H1 (cell line): ENCODE data around the gene OSBP2. TPM values are rescaled to one million over a fixed set of nuclear protein-coding genes. Genes with fewer than 3 reads are reported as not detected.

ENCODE experiments used
- CTCF ChIA-PET: fragments of 300-600 bp; sonication (Branson Sonifier 250); formaldehyde crosslinking; loops from one replicate; lab custom pipeline; 2021; ENCODE audit not compliant: partially characterized antibody; lab: Charles Lee
- POLR2A ChIA-PET: fragments of 300-600 bp; sonication (Branson Sonifier 250); formaldehyde crosslinking; loops from one replicate; lab custom pipeline; 2021; ENCODE audit warnings: inconsistent platforms; ENCODE audit not compliant: partially characterized antibody; lab: Charles Lee
- DNase-seq, 2 experiments: peaks; one replicate each; pipeline versions ENCODE4 v3.0.0 to v3.0.0-alpha.2; 2010 to 2022; ENCODE audit warnings: low spot score in 2 of 2, low read depth in 1 of 2, mixed read lengths in 1 of 2
- FAIRE-seq: peaks from 2 replicates; lab custom pipeline; 2011; peaks lifted over from hg19 to GRCh38; lab: Jason Lieb, UNC
- H2AFZ ChIP-seq: 2 replicates; pipeline ENCODE4 v1.8.1; 2012; ENCODE audit warnings: low read length, inconsistent platforms
- H2AK5ac ChIP-seq: 2 replicates; pipeline ENCODE4 v1.6.1; 2013; ENCODE audit warnings: low read depth, low read length
- H2BK120ac ChIP-seq: replicated peaks from 2 replicates; pipeline ENCODE3; 2013; ENCODE audit warnings: low read depth, low read length, inconsistent platforms
- H2BK12ac ChIP-seq: 2 replicates; pipeline ENCODE4 v1.6.1; 2013; ENCODE audit warnings: low read depth, low read length
- H2BK15ac ChIP-seq: 2 replicates; pipeline ENCODE4 v1.6.1; 2013; ENCODE audit warnings: low read length
- H2BK20ac ChIP-seq: 2 replicates; pipeline ENCODE4 v1.6.1; 2013; ENCODE audit warnings: low read length
- H2BK5ac ChIP-seq: 2 replicates; pipeline ENCODE4 v1.6.1; 2013; ENCODE audit warnings: low read depth, low read length
- H3K14ac ChIP-seq: 2 replicates; pipeline ENCODE4 v1.6.1; 2013; ENCODE audit warnings: inconsistent platforms; ENCODE audit not compliant: insufficient read length
- H3K18ac ChIP-seq: 2 replicates; pipeline ENCODE4 v1.6.1; 2013; ENCODE audit warnings: low read length; ENCODE audit errors: extremely low read depth
- H3K23ac ChIP-seq: 2 replicates; pipeline ENCODE4 v1.6.1; 2013; ENCODE audit warnings: inconsistent platforms; ENCODE audit not compliant: insufficient read length
- H3K23me2 ChIP-seq: 2 replicates; pipeline ENCODE4 v1.6.1; 2013; ENCODE audit warnings: low read depth, low read length
- H3K27ac ChIP-seq: 2 replicates; pipeline ENCODE4 v1.6.1; 2011; ENCODE audit warnings: low read depth, low read length, inconsistent platforms
- H3K27me3 ChIP-seq, 4 experiments: replicated peaks in 1 of 4; 1 replicate in 1 of 4; 2 replicates in 3 of 4; pipeline versions ENCODE4 v1.6.1 to v1.8.1; 2011 to 2013; ENCODE audit warnings: low read length in 3 of 4, mild to moderate bottlenecking in 3 of 4, inconsistent platforms in 2 of 4, mixed read lengths in 2 of 4, moderate library complexity in 1 of 4; ENCODE audit not compliant: control insufficient read depth in 3 of 4, insufficient read depth in 3 of 4; ENCODE audit errors: extremely low read depth in 1 of 4
- H3K36me3 ChIP-seq, 4 experiments: 2 replicates each; pipeline versions ENCODE4 v1.6.1 to v1.8.1; 2011 to 2013; ENCODE audit warnings: mild to moderate bottlenecking in 4 of 4, low read length in 3 of 4, moderate library complexity in 2 of 4, control low read depth in 1 of 4, inconsistent platforms in 1 of 4; ENCODE audit not compliant: insufficient read depth in 4 of 4, control insufficient read depth in 2 of 4
- H3K4ac ChIP-seq: replicated peaks from 2 replicates; pipeline ENCODE3; 2013; ENCODE audit warnings: low read length, low read depth, mixed read lengths, inconsistent platforms; ENCODE audit not compliant: insufficient read length
- H3K4me1 ChIP-seq, 4 experiments: replicated peaks in 1 of 4; 1 replicate in 1 of 4; 2 replicates in 3 of 4; pipeline versions ENCODE4 v1.6.1 to v1.8.1; 2011 to 2013; ENCODE audit warnings: low read length in 3 of 4, inconsistent platforms in 2 of 4, mixed read lengths in 1 of 4; ENCODE audit not compliant: insufficient read depth in 4 of 4, control insufficient read depth in 3 of 4
- H3K4me2 ChIP-seq, 2 experiments: 2 replicates each; pipeline versions ENCODE4 v1.6.1 to v1.8.1; 2011 to 2013; ENCODE audit warnings: low read depth in 2 of 2, low read length in 2 of 2, control low read depth in 1 of 2, inconsistent platforms in 1 of 2, mild to moderate bottlenecking in 1 of 2; ENCODE audit not compliant: insufficient read depth in 1 of 2
- H3K4me3 ChIP-seq, 4 experiments: fragments of 200-600, 300-600 bp in 1 of 4; sonication (generic), shearing (Covaris generic), sonication (Bioruptor Twin) in 1 of 4; 2 replicates each; pipeline versions ENCODE4 v1.5.1 to v1.8.1; 2011 to 2016; ENCODE audit warnings: low read length in 4 of 4, low read depth in 3 of 4, control low read depth in 2 of 4, inconsistent platforms in 2 of 4, mild to moderate bottlenecking in 2 of 4, mixed read lengths in 1 of 4, moderate library complexity in 1 of 4; ENCODE audit not compliant: insufficient read depth in 2 of 4; ENCODE audit errors: extremely low read depth in 1 of 4
- H3K56ac ChIP-seq: replicated peaks from 2 replicates; pipeline ENCODE3; 2013; ENCODE audit warnings: low read depth, mild to moderate bottlenecking, mixed read lengths, low read length, inconsistent platforms; ENCODE audit not compliant: insufficient read length
- H3K79me1 ChIP-seq: 2 replicates; pipeline ENCODE4 v1.6.1; 2013; ENCODE audit warnings: low read depth, low read length, control low read depth
- H3K79me2 ChIP-seq, 2 experiments: 2 replicates each; pipeline versions ENCODE4 v1.6.1 to v1.8.1; 2012 to 2013; ENCODE audit warnings: low read length in 2 of 2, mild to moderate bottlenecking in 2 of 2, inconsistent platforms in 1 of 2; ENCODE audit not compliant: insufficient read depth in 2 of 2, control insufficient read depth in 1 of 2
- H3K9ac ChIP-seq, 4 experiments: replicated peaks in 1 of 4; 1 replicate in 1 of 4; 2 replicates in 3 of 4; pipeline versions ENCODE4 v1.6.1 to v1.8.1; 2011 to 2013; ENCODE audit warnings: low read depth in 3 of 4, low read length in 3 of 4, control low read depth in 2 of 4, mild to moderate bottlenecking in 2 of 4, moderate library complexity in 2 of 4, inconsistent platforms in 1 of 4; ENCODE audit errors: extremely low read depth in 1 of 4
- H3K9me3 ChIP-seq, 2 experiments: 2 replicates each; pipeline versions ENCODE4 v1.6.1 to v1.8.1; 2012 to 2013; ENCODE audit warnings: mild to moderate bottlenecking in 2 of 2, moderate library complexity in 2 of 2, control low read depth in 1 of 2, inconsistent platforms in 1 of 2, low read depth in 1 of 2, low read length in 1 of 2, mixed read lengths in 1 of 2; ENCODE audit not compliant: insufficient read depth in 2 of 2
- H4K20me1 ChIP-seq, 2 experiments: replicated peaks in 1 of 2; 2 replicates each; pipeline versions ENCODE3 to v1.8.1; 2011 to 2013; ENCODE audit warnings: inconsistent platforms in 2 of 2, low read length in 2 of 2, mild to moderate bottlenecking in 1 of 2; ENCODE audit not compliant: insufficient read depth in 2 of 2, control insufficient read depth in 1 of 2
- H4K5ac ChIP-seq: 2 replicates; pipeline ENCODE4 v1.6.1; 2013; ENCODE audit warnings: low read length, low read depth, mixed read lengths, inconsistent platforms; ENCODE audit not compliant: insufficient read length
- H4K8ac ChIP-seq: 2 replicates; pipeline ENCODE4 v1.8.0; 2013; ENCODE audit warnings: mild to moderate bottlenecking, moderate library complexity, low read length, inconsistent platforms; ENCODE audit not compliant: insufficient read depth; ENCODE audit errors: extremely low read depth
- H4K91ac ChIP-seq: replicated peaks from 2 replicates; pipeline ENCODE3; 2013; ENCODE audit warnings: low read length, mixed read lengths, inconsistent platforms; ENCODE audit not compliant: insufficient read length
- GABPA ChIP-seq: IDR thresholded peaks from 2 replicates; pipeline ENCODE4 v1.6.1; 2011; ENCODE audit warnings: mild to moderate bottlenecking, low read length, moderate library complexity, borderline replicate concordance; ENCODE audit not compliant: insufficient read depth
- GTF2F1 ChIP-seq: IDR thresholded peaks from 2 replicates; pipeline ENCODE4 v1.6.1; 2012; ENCODE audit warnings: low read depth, low read length, improper control_type of control experiment, borderline replicate concordance
- JUND ChIP-seq: IDR thresholded peaks from 2 replicates; pipeline ENCODE4 v1.6.1; 2011; ENCODE audit warnings: mild to moderate bottlenecking, improper control_type of control experiment, low read length
- KDM5A ChIP-seq: fragments of 200-600 bp; IDR thresholded peaks from 2 replicates; pipeline ENCODE4 v1.7.1; 2012; ENCODE audit warnings: mild to moderate bottlenecking, low read length, inconsistent platforms, mixed read lengths
- POU5F1 ChIP-seq: IDR thresholded peaks from 2 replicates; pipeline ENCODE4 v1.6.1; 2011; ENCODE audit warnings: low read depth, mild to moderate bottlenecking, low read length, moderate library complexity
- SP2 ChIP-seq: IDR thresholded peaks from 2 replicates; pipeline ENCODE4 v1.6.1; 2012; ENCODE audit warnings: mild to moderate bottlenecking, low read length, inconsistent platforms
- SP4 ChIP-seq: IDR thresholded peaks from 2 replicates; pipeline ENCODE4 v1.6.1; 2012; ENCODE audit warnings: low read length, inconsistent platforms
- WGBS, 2 experiments: shearing (Covaris generic) in 1 of 2; methylation state at CpG; one replicate each; pipeline versions ENCODE4 v1.1.6 to v1.1.7; 2013 to 2015; ENCODE audit warnings: low lambda C conversion rate in 2 of 2, mixed read lengths in 2 of 2, inconsistent platforms in 1 of 2, low coverage in 1 of 2, missing lambda C conversion rate in 1 of 2; ENCODE audit not compliant: insufficient replicate concordance in 2 of 2, insufficient coverage in 1 of 2, insufficient read length in 1 of 2; ENCODE audit errors: extremely low coverage in 1 of 2, missing lambda C conversion rate in 1 of 2; 5-methylcytosine and 5-hydroxymethylcytosine counted together
- polyA plus RNA-seq, 7 experiments: library from polyadenylated mRNA; depleted of rRNA in 3 of 7; stranded (reverse) in 5 of 7; unstranded in 2 of 7; fragments of >200 nt in 5 of 7; fragments of 200-250 nt in 2 of 7; gene quantifications; 1 replicate in 5 of 7; 2 replicates in 1 of 7; 4 replicates in 1 of 7; pipeline versions ENCODE4 v1.2.1 to v1.2.3, GENCODE V29; 2011 to 2013; ENCODE audit warnings: missing spikeins in 2 of 7, mixed read lengths in 2 of 7
- total RNA-seq: library from RNA; stranded (reverse); fragmentation: NEBNext Ultra II Directional; extraction: Animal tissue kit (Norgen Biotek cat#: 25700); gene quantifications from 2 replicates; pipeline ENCODE4 v1.2.1, GENCODE V29; 2021

The OSBP2 gene
- total and polyA plus RNA-seq, 2 of the 8 experiments (the other 6 are each of a cell fraction or from before 2014, with no cell fraction given) = 3.4 to 3.7 TPM

- Histone ChIP-seq H3K4me3 (no peak overlapping the region), H2AFZ (no peak overlapping the region), H3K79me2 (no peaks in the 10 kb centered on the region), H3K56ac (no peak overlapping the region), H3K9ac (no peak overlapping the region), H3K4me1 (peaks cover 0 to 7% (median 3%) of the 10 kb centered on the region in 4 experiments; a peak in 4 of 7 replicates), H2BK20ac (no peak overlapping the region), H3K4me2 (no peak overlapping the region), H3K27ac (no peak overlapping the region; the same call in 1 of the 2 replicates), H2AK5ac (no peak overlapping the region), H3K79me1 (no peaks in the 10 kb centered on the region), H3K23me2 (no peaks in the 10 kb centered on the region), H4K5ac (no peak overlapping the region), H3K4ac (no peak overlapping the region), H2BK12ac (no peak overlapping the region), H3K9me3 (no peaks in the 10 kb centered on the region), H2BK5ac (no peak overlapping the region), H4K91ac (no peak overlapping the region), H3K36me3 (no peaks in the 10 kb centered on the region), H3K27me3 (no peaks in the 10 kb centered on the region), H4K20me1 (no peaks in the 10 kb centered on the region), H2BK120ac (no peak overlapping the region), H4K8ac (no peak overlapping the region), H3K18ac (no peak overlapping the region), H2BK15ac (no peak overlapping the region), H3K14ac (no peak overlapping the region), H3K23ac (no peak overlapping the region)
- whole genome bisulfite sequencing, 2 experiments = 90% methylated on average over 4 of the region's 4 CpGs; no CpG with 5 or more reads in 1 of the 2 experiments
- FAIRE-seq (no peak), DNase-seq (no peak)
- no peak for TF ChIP-seq SP2
- no peak for TF ChIP-seq SP4
- TF ChIP-seq KDM5A = no peak
- no peak for TF ChIP-seq POU5F1
- TF ChIP-seq GABPA = no peak
- no peak for TF ChIP-seq GTF2F1
- no peak for TF ChIP-seq JUND
- ChIA-PET CTCF (interaction anchor here (0.5 to 1.7 kb wide), 5 partner anchors 9 to 120 kb away, joined by 3 to 4 read pairs (median 3); no protein-coding TSS in a partner anchor), POLR2A (interaction anchor here (1.3 kb wide), 1 partner anchor 85 kb away, joined by 3 read pairs; the partner anchor contains the start of gene MORC2)
These were observed 188.4 kb downstream of the OSBP2 start for GRCh38 chr22:30882974-30883533.
